GM18505 (cell line): Measurements from ENCODE around the gene MATK.

Source experiments
- ATAC-seq: cut with Tn5 transposase; IDR thresholded peaks from one replicate; pipeline ENCODE4 v1.9.1; 2021; ENCODE audit not compliant: unreplicated experiment
- POLR2A ChIP-seq: IDR thresholded peaks from 4 replicates; pipeline ENCODE4 v1.6.1; 2011; ENCODE audit warnings: borderline replicate concordance; ENCODE audit not compliant: insufficient read depth, insufficient read length; ENCODE audit errors: extremely low read depth

MATK gene

GRCh38 chr19:3734310-3734600 lies 51.9 kb downstream of the MATK start:
- TF ChIP-seq POLR2A, result no peak
- ATAC-seq, result no peak

GRCh38 chr19:3733549-3734309 lies 52.5 kb downstream of the MATK start:
- no peak for ATAC-seq
- TF ChIP-seq POLR2A, result no peak

DNA sequence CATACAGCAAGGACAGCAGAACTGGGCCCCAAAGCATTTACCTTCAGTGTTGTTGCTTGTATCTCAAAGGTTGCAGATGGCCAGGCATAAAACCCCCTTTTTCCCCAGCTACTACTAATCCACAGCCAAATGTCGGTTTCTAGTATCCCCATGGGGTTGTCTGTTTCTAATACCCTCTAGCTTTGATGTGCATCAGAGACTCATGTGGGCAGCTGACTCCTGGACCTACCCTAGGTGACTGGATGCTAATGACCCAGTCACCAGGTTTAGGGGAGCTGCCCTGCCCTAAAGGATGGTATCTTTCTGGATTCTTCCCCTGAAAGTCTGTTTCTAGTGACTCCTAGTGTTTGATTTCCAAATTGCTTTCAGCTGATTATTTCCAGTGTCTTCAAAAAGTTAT lies 54.1 kb downstream of the MATK start:
- ATAC-seq, result no peak
- no peak for TF ChIP-seq POLR2A

GRCh38 chr19:3730457-3730958 lies 55.7 kb downstream of the MATK start:
- no peak for TF ChIP-seq POLR2A
- ATAC-seq, result no peak
